Left ventricle myocardium inferior (tissue), 1 donor: ENCODE results near the gene GABARAPL2. TPM values are rescaled to one million over a fixed set of nuclear protein-coding genes. Genes with fewer than 3 reads are reported as not detected.

Experiments used
- DNase-seq: peaks from one replicate; pipeline ENCODE4 v3.0.0-alpha.2; 2020
- H3K27ac ChIP-seq: fragments of 200-600 bp; replicated peaks from 2 replicates; pipeline ENCODE4 v1.8.0; 2021
- H3K27me3 ChIP-seq: fragments of 200-600 bp; 2 replicates; pipeline ENCODE4 v1.8.0; 2021; ENCODE audit warnings: low read depth
- H3K36me3 ChIP-seq: fragments of 200-600 bp; 2 replicates; pipeline ENCODE4 v1.8.0; 2021
- H3K4me1 ChIP-seq: fragments of 200-600 bp; 2 replicates; pipeline ENCODE4 v1.8.0; 2021
- H3K4me3 ChIP-seq: fragments of 200-600 bp; 2 replicates; pipeline ENCODE4 v1.8.0; 2021; ENCODE audit warnings: mild to moderate bottlenecking, moderate library complexity
- H3K9me3 ChIP-seq: fragments of 200-600 bp; replicated peaks from 2 replicates; pipeline ENCODE4 v1.8.0; 2021
- intact Hi-C: fragments of 100-400 bp; cut with micrococcal nuclease; formaldehyde crosslinking; loops from one replicate; pipeline ENCODE4 v1.11.0; 2022
- total RNA-seq: library from RNA; stranded (reverse); fragmentation: NEBNext Ultra II Directional; extraction: Animal tissue kit (Norgen Biotek cat#: 25700); gene quantifications from one replicate; pipeline ENCODE4 v1.2.1, GENCODE V29; 2021
- TF ChIP-seq, protein P1 (sequence below): fragments of 200-600 bp; IDR thresholded peaks from 2 replicates; pipeline ENCODE4 v1.8.0; 2021; ENCODE audit warnings: antibody characterized with exemption, mild to moderate bottlenecking, borderline replicate concordance
- donor health status: DM: no; HTN: yes; CAD: no; lungs with severe emphysema.

The GABARAPL2 gene
- total RNA-seq, 1 donor from 2014 or later = 280 TPM

DNA sequence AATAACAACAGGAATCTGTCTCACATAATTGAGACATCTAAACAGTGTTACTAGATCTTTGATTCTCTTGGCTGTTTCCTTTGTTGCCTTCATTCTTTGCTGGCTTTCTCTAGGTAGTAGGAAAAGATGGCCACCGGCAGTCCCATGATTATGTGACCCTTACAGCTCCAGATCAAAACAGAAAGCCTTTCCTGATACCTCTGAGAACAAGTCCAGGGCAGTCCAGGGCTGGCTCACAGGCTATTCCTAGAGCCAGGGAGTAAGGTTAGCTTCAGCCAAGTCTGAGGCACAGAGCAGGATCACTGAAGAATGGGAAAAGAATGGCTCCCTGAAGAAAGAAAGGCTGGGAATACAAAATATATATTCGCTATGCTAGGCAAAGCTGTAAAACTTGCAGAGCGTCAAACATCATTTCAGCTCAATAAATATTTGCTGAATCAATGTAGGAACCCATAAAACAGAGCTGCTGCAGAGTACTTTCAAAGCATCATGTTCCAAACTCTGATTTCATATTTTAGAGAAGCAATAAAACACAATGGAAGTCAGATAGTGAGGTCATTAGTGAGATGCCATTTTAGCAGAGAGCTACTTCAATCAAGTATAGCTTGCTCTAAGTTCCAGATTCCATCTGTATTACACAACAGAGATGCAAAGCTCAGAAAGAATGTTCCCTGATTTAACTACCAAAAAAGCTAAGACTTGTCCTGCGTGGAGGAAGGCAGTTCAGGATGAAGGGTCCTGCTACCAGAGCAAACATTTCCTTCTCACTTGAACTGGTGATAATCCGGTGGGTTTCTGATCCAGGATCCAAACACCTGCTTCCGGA is 33.5 kb downstream of the GABARAPL2 start:
- intact Hi-C loops = no loop called here
- no peak for DNase-seq
- TF ChIP-seq, protein P1, sequence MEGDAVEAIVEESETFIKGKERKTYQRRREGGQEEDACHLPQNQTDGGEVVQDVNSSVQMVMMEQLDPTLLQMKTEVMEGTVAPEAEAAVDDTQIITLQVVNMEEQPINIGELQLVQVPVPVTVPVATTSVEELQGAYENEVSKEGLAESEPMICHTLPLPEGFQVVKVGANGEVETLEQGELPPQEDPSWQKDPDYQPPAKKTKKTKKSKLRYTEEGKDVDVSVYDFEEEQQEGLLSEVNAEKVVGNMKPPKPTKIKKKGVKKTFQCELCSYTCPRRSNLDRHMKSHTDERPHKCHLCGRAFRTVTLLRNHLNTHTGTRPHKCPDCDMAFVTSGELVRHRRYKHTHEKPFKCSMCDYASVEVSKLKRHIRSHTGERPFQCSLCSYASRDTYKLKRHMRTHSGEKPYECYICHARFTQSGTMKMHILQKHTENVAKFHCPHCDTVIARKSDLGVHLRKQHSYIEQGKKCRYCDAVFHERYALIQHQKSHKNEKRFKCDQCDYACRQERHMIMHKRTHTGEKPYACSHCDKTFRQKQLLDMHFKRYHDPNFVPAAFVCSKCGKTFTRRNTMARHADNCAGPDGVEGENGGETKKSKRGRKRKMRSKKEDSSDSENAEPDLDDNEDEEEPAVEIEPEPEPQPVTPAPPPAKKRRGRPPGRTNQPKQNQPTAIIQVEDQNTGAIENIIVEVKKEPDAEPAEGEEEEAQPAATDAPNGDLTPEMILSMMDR = no peak
- Histone ChIP-seq H3K4me3 (no peak overlapping the region), H3K36me3 (peaks cover 84% of the 10 kb centered on the region), H3K9me3 (peaks cover 12% of the 10 kb centered on the region), H3K4me1 (peaks cover 4% of the 10 kb centered on the region), H3K27ac (no peak overlapping the region), H3K27me3 (no peaks in the 10 kb centered on the region)

DNA sequence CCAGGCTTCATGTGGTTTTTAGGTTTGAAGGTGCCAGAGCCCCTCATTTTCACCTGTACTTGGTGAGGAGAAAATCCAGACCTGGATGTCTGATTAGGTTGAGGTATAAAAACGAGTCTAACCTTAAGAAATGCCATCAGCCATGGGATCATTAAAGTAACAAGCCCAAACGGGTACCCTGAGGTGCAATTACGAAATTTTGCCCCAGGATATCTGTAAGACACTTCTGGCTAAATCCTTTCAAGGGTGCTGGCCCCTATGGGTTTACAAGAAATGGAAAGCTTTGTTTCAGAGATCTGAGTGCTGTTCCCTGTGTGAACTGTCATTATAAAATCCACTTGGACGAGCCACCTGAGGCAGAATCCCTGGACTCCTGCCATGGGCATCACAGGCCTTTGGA is 37.1 kb downstream of the GABARAPL2 start:
- TF ChIP-seq, protein P1 = no peak
- Histone ChIP-seq H3K27ac (no peak overlapping the region), H3K4me3 (no peak overlapping the region), H3K4me1 (no peaks in the 10 kb centered on the region), H3K9me3 (peaks cover 5% of the 10 kb centered on the region), H3K27me3 (no peaks in the 10 kb centered on the region), H3K36me3 (peaks cover 94% of the 10 kb centered on the region)
- intact Hi-C loops = no loop called here
- no peak for DNase-seq

DNA sequence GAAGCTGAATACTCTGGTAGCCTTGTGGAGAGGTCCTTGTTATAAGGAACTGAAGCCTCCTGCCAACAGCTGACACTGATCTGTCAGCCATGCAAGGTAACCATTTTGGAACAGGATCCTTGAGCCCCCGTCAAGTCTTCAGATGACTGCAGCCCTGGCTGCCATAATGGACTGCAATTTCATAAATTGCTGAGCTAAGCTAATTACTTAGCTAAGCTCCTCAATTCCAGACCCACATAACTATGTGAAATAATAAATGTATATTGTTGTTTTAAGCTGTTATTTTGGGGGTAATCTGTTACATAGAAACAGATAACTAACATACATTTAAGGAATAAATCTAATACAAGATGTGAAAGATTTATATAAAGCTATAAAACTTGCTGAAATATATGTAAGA is 40.3 kb downstream of the GABARAPL2 start:
- Histone ChIP-seq H3K27me3 (no peaks in the 10 kb centered on the region), H3K4me1 (no peaks in the 10 kb centered on the region), H3K9me3 (peaks cover 5% of the 10 kb centered on the region), H3K36me3 (peaks cover 88% of the 10 kb centered on the region), H3K27ac (no peak overlapping the region), H3K4me3 (no peak overlapping the region)
- intact Hi-C loops = no loop called here
- no peak for DNase-seq
- TF ChIP-seq, protein P1 = no peak

DNA sequence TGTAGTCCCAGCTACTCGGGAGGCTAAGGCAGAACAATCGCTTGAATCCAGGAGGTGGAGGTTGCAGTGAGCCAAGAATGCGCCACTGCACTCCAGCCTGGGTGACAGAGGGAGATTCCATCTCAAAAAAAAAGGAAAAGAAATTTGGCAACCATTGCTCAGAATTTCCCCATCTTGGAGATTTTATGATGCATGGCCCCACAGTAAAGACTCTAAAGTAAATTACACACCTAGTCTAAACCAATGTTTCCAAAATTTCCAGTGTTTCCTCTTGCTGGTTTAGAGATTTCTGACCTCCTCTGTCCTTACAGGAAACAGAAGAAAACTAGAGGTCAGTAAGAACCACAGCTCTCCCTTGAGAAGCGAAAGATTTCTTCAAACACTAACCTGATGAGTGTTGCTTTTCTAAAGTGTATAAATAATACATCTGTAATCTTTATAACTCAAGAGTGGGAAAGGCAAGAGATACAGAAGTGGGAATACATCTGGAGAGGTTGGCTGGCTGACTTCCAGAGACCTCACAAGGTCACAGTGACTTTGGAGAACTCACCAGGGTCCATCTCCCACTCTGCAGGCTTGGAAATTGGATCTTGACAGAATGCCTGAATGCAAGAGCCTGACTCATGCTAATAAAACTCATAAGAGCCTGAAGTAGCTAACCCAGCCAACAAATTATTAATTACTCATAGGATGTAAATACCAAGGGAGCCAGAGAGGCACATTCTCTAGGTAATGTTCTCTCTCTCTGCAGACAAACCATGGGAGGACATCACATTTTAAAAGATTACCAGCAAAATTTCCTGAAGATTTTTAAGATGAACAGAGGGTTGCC is 48.1 kb downstream of the GABARAPL2 start:
- Histone ChIP-seq H3K4me3 (no peak overlapping the region), H3K27me3 (no peaks in the 10 kb centered on the region), H3K36me3 (peaks cover 89% of the 10 kb centered on the region), H3K9me3 (no peaks in the 10 kb centered on the region), H3K4me1 (peaks cover 8% of the 10 kb centered on the region), H3K27ac (no peak overlapping the region)
- no peak for DNase-seq
- TF ChIP-seq, protein P1 = no peak
- intact Hi-C loops = loop anchor here (10.0 kb wide), 1 partner anchor 129 kb away; no protein-coding TSS in a partner anchor

DNA sequence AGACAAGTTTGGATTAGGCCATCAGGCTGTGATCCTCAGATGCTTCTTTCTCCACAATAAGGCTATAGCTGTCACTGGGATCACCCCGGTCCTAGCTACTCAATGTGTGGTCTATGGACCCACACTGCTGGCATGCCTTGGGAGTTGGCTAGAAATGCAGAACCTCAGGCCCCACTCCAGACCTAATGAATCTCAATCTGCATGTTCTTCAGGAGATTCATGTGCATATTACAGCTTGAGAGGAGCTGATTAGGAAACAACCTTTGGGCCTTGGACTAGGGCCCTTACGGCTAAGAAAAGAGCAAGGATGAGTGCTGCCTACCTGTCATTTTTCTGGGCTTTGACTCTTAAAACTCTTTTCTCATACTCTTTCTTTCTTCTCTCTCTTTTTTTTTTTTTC is 49.4 kb downstream of the GABARAPL2 start:
- no peak overlapping the region for H3K4me3 ChIP-seq
- TF ChIP-seq, protein P1 = no peak
- intact Hi-C loops = loop anchor here (10.0 kb wide), 1 partner anchor 131 kb away; no protein-coding TSS in a partner anchor
- no peaks in the 10 kb centered on the region for H3K27me3 ChIP-seq
- DNase-seq = no peak
- H3K36me3 ChIP-seq = peaks cover 88% of the 10 kb centered on the region
- no peaks in the 10 kb centered on the region for H3K9me3 ChIP-seq
- H3K27ac ChIP-seq = no peak overlapping the region
- peaks cover 13% of the 10 kb centered on the region for H3K4me1 ChIP-seq
